Measurements from ENCODE around the gene KCTD13.
"Not testable (repeated sequence)": the region's sequence is repeated elsewhere in the genome, so short reads cannot be mapped to it uniquely, and the experiment has no call there.

KCTD13 gene, protein sequence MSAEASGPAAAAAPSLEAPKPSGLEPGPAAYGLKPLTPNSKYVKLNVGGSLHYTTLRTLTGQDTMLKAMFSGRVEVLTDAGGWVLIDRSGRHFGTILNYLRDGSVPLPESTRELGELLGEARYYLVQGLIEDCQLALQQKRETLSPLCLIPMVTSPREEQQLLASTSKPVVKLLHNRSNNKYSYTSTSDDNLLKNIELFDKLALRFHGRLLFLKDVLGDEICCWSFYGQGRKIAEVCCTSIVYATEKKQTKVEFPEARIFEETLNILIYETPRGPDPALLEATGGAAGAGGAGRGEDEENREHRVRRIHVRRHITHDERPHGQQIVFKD

DNA sequence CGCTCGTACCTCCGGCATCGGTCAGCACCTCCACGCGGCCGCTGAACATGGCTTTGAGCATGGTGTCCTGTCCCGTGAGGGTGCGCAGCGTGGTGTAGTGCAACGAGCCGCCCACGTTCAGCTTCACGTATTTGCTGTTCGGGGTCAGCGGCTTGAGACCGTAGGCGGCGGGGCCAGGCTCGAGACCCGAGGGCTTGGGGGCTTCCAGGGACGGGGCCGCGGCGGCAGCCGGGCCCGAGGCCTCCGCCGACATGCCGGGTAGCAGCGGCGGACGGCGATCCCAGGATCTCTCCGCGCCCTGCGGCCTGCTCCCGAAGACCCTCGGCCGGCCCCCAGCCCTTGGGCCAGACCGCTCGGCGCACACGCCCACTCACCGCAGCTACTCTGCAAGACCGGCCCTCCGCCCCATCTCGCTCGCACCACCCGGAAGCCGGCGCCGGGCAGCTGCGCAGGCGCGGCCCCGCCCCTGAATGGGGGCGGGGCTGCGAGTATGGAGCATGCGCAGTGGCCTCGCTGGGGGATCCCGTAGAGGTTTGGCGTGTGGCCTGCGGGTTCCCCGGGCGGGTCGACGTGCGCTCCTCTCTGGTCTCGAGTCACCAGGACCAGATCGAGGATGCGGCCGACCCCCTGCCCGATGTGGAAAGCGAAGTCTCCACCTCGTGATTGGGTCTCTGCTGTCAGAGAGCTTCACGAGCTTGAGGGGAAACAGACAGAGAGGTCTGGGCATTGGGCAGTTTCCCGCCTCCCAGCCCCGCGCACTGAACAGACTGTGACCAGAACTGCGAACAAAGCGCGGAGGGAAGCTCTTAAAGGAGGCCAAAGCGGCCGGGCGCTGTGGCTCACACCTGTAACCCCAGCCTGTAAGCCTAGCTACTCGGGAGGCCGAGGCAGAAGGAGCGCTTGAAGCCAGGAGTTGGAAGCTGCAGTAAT lies at the start of gene KCTD13:
TSS of gene KCTD13 (minus strand) at position 446 of the 930 bp plus-strand sequence. CDS start at position 253, 193 bp downstream.
- peak; percentile 88 for DNase-seq (ENCODE audit: low spot score)

DNA sequence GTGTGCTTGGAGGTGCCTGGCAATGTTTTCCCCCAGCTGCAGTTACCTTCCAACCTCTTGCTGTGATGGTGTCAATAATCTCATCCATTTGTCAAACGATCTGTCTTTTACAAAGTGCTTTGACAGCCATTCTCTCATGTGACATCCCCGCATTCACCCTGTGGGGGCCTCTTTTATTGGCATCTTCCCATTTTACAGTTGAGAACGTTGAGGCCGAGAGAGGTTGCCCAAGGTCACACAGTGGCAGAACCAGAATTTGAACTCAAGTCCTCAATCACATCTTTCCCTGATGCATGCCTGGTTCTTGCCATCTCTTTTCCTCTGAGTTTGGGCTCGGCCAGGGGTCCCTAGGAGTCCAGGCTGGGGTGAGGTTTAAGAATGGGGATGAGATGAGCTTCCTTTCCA lies 49.1 kb upstream of the KCTD13 start:
- DNase-seq (ENCODE audit: low spot score), result no peak

DNA sequence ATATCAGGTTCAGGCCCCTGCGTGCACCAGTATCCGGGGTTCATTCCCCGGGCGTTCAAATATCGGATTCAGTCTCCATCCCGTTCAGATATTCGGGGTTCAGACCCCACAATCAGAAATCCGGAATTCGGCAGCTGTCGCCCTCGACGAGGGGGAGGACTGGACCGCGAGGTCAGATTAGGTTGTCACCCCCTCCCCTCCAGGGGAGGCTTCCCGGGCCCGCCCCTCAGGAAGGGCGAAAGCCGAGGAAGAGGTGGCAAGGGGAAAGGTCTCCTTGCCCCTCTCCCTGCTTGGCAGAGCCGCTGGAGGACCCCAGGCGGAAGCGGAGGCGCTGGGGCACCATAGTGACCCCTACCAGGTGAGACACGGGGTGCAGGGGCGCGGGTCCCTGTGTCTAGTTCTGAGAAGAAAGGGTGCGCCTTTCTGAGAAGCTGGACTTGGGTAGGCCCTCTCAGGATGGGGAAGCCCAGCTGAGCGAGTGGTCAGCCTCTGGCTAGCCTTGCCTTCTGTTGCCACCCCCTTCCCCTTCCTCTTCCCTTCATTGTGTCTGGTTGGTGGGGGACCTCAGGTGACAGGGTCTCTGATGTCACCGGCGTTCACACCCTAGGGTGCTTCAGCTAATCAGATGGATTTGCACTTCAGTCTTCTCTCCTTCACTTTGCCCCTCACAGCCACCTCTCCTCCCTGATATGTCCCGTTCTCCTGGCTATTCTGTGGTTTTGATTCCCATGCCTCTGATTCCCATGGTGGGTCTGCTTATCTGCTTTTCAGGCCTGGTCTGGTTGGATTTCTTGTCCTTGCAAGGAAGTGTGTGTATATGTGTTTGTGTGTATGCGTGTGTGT lies 48.5 kb upstream of the KCTD13 start:
- no peak for DNase-seq (ENCODE audit: low spot score)

DNA sequence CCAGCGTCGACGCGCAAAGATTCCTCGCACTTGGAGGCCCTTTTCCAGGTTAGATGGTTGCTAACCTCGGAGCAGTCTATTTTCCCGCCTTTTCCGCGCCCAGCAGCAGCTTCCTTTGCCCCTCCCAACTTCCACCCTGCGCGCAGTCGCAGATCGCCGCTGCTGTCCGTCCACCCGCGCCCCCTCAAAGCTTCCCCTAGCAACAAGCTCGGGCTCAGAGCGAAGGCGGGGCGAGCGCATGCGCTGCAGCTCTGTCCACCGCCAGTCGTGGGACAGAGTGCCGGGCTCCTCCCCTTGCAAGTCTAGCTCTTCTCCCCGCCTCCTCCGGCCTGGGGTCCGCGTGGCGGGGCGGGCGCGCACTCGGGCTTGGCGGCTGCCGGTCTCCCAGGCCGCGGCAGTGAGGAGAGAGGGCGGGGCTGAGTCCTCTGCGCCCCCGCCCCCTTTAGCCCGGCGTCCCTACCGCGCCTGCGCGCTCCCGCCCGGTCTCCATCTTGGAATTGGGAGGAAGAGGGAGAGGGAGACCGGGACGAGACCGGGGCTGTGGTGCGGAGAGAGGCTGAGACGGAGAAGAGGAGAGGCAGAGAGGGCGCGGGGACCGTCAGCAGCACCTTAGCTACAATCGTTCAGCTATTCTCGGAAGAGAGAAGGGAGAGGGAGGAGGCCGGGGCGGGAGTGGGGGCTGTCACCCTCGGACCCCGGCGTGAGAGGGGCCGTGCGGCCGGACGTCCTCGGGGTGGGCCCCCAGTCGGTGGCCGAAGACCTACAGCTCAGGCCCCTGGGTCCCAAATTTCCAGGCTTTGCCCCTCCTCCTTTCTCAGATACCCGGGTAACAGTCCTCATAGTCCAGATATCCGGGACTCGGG lies 47.6 kb upstream of the KCTD13 start, which contains the start of gene TAOK2:
TSS of gene TAOK2 (plus strand) at position 485 of the 863 bp plus-strand sequence. CDS start 3,905 bp downstream, outside the sequence.
- peak; percentile 90 for DNase-seq (ENCODE audit: low spot score)

DNA sequence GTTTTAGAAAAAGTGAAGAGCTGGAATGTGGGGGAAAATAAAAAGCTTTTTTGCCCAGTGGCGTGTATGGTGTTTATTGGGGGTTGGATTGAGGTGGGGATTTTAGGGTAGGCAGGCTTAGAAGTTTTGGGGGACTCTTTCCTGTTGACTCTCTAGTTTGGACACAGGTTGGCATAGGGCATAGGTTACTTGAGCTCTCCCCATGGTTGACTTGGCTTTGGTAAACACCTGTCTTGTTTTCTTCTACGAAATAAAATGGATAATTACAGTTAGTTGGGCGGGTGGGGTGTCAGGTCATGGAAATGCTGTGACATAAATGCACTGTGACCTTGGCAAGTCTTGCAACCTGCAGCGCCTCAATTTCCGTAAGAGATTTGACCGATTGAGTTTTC lies 47.0 kb upstream of the KCTD13 start:
- DNase-seq (ENCODE audit: low spot score), result no peak

DNA sequence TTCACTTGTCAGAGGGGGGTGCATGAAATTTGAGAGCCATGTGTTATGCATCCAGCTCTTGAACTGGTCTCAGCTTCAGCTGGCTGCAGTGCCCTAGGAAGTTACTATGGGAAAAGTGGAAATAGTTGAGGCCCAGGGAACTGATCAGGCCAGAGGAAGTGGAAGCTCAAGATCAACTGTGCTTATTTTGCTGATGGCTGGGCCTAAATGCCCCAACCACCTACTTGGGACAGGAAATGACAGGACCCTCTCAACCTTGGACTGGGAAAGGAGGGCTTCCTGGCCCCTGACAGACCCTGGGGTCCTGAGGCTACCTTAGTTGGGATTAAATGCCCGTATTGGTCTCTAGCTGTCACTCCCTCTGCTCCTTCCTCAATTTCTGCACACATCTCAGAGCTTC lies 46.5 kb upstream of the KCTD13 start:
- DNase-seq (ENCODE audit: low spot score), result no peak

DNA sequence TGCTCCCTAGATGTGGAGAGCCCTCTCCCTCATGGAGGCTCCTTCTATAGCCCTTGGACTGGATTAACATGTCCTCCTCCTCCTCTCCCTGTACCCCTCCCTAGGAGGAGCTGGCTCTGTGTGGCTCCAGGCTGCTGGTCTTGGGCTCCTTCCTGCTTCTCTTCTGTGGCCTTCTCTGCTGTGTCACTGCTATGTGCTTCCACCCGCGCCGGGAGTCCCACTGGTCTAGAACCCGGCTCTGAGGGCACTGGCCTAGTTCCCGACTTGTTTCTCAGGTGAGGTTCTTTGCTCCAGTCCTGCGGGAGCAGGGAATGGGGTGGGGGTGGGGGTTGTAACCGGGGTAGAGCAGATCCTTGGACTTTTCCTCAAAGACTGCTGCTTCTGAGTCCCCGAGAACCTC lies 45.3 kb upstream of the KCTD13 start:
- DNase-seq (ENCODE audit: low spot score), result no peak

DNA sequence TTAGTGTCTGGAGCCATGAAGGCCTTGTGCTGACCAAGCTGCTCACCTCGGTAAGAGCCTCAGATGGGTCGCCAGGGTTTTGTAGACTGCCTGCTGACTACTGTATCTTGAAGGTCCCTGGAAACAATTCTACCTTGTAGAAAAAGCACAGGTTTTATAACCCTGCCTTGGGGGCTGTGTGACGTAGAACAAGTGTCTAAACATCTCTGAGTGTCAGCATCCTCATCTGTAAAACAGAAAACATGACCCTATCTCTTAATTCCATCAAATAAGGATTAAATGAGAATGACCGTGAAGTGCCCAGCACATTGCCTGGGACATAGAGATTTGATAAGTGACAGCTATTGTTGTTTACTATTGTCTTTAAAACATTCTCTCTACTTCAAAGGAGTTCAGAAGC lies 42.2 kb upstream of the KCTD13 start:
- DNase-seq (ENCODE audit: low spot score), result no peak

DNA sequence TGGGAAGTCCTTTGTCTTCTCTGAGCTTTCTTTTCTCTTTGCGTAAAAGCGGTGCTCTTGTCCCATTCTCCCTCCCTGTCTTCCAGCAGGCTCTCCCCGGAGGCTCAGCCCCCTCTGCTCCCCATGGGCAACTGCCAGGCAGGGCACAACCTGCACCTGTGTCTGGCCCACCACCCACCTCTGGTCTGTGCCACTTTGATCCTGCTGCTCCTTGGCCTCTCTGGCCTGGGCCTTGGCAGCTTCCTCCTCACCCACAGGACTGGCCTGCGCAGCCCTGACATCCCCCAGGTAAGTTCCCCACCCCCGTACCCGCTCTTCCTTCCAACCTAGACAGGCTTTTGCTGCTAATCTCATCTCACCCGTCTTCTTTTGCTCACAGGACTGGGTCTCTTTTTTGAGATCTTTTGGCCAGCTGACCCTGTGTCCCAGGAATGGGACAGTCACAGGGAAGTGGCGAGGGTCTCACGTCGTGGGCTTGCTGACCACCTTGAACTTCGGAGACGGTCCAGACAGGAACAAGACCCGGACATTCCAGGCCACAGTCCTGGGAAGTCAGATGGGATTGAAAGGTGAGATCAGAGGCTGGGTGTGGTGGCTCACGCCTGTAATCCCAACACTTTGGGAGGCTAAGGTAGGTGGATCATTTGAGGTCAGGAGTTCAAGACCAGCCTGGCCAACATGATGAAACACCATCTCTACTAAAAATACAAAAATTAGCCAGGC lies 37.2 kb upstream of the KCTD13 start:
- DNase-seq (ENCODE audit: low spot score), result no peak

DNA sequence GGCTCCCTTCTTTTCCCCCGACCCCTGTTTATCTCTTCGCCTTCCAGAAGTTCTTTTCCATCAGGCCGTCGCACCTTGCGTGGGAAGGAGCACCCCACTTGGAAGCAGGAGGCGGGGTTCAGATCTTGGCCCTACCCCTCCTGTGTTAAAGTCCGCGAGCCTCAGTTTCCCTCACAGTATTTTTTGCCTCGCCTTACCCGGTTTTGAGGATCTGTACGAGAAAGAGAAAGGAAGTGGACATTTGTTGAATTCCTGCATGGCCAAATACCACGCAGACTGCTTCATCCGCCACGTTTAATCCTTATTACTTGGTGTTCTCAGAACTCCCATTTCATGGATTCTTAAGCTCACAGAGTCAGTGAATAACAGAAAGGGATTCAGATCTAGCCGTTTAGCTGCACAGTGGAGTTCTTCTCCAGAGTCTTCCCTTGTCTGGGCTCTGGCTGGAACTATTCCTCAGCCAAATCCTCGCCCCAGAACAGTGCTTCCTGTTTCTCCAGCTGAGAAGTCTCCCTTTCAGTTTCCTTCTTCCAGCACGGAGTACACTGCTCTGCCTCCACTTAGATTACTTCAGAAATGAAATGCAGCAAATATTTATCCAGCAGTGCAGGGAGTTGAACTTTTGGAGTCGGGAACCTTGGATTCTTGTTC lies 36.4 kb upstream of the KCTD13 start:
- no peak for DNase-seq (ENCODE audit: low spot score)

DNA sequence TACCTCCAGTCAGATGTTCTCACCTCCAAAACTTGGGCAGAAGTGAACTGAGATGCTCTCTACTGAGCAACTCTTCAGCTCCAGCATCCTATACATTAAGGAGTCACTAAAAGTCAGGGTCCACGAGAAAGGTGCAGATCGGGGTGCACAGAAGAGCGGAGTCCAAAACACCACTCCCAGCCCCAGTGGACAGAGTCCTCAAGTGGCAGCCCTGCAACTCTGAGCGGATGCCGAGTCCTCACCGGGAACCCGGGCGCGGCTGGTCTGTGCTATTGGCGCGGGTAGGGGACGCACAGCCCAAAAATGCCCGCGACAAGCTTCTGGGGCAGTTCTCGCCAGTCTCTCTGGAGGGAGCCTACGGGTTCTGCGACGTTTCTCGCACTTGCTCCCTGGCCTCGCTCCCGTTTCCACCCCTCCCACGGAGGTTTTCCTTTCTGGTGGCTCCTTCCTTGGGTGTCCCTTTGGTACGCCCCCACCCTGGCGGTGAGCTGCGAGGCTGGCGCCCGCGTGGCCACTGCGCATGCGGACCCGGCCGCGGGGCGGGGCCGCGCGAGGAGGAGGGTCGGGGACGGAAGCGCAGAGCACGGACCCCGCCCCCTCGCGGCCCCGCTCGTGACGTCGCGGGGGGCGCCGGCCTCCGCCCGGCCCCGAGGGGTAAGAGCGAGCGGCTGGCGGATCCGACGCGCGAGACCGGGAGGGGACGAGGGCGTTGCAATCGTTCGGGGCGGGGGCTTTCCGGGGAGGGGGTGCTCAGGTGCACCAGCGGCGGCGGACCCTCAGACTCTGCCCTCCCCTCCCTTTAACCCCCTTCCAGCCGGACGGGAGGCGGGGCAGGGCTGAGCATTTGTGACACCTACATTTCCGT lies 35.7 kb upstream of the KCTD13 start, which contains the start of gene TMEM219:
TSS of gene TMEM219 (plus strand) at position 601 of the 865 bp plus-strand sequence. CDS start 1,065 bp downstream, outside the sequence.
- DNase-seq (ENCODE audit: low spot score), result peak; percentile 75

DNA sequence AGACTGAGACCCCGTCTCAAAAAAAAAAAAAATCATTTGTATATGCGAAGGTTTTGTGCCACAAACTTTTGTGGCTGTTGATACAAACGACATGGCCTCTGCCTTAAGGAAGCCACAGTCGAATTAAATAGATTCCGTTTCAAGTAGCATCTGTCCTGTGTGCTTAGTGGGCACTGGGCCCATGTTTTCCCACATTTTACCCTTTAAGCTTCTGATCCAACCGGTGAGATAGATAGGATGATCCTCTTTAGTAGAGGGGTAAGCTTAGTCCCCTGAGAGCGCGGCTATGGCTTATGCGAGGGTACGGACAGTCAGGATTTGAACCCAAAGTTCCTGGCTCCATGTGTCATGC lies 35.1 kb upstream of the KCTD13 start:
- no peak for DNase-seq (ENCODE audit: low spot score)

DNA sequence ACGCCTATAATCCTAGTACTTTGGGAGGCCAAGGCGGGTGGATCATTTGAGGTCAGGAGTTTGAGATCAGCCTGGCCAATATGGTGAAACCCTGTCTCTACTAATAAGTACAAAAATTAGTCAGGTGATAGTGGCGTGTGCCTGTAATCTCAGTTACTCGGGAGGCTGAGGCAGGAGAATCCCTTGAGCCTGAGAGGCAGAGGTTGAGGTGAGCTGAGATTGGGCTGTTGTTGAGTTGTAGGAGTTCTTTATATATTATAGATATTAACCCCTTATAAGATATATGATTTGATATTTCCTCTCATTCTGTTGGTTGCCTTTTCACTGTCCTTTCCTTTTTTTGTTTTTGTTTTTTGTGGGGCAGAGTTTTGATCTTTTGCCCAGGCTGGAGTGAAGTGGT lies 33.8 kb upstream of the KCTD13 start:
- not testable (repeated sequence) for DNase-seq (ENCODE audit: low spot score)

DNA sequence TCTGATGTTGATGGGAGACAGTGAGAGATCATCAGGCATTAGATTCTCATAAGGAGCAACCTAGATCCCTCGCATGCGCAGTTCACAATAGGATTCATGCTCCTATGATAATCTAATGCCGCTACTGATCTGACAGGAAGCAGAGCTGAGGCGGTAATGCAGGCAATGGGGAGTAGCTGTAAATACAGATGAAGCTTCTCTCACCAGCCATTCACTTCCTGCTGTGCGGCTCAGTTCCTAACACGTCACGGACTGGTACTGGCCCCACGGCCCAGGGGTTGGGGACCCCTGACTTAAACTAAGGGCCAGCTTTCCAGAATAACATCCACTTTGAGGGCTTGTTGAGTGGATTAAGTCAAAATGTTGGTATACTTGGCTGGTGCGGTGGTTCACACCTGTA lies 33.3 kb upstream of the KCTD13 start:
- no peak for DNase-seq (ENCODE audit: low spot score)

DNA sequence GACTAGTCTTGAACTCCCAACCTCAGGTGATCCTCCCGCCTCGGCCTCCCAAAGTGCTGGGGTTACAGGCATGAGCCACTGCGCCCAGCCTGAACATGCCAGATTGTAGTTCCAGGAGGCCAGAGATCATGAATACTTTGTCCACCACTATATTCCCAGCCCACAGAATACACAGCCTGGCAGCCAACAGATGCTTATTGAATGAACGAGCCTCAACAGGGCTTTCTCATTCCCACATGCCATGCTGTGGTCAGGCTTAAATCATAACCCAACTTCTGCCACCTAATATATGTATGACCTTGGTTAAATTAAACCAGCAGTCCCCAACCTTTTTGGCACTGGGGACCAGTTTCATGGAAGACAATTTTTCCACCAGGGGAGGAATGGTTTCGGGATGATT lies 32.7 kb upstream of the KCTD13 start:
- DNase-seq (ENCODE audit: low spot score), result no peak

DNA sequence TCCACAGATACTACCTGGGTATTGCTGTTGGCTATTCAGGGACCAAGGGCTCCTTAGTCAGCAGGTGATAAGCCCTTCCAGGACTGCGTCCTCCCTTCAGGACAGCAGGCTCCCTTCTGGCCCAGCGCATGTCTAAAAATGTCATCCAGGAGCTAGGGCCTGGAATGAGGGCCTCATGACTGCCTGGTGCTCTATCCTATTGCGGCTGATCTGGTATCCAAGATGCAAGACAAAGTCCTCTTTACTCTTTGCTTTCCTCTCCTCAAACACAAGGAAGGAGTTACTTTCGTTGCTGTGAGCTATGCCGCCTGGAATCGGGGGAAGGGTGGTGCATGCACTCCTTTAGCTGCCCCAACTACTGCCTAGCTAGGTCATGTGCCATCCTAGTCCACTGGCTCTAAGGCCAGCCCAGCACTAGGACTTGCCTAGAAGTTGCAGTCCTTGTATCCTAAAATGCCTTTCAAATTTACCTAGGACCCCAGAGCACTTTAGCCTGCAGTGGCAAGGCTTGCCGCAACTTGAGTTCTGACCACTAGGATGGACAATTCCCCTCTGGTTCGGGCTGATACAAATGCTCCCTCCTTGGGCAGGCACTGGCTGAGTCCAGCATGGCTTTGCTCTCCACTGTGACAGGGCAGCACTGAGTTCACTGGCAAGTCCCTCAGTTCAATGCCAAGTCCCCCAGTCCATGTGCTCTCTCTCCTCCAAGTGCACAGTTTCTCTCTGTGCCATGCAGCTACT lies 25.8 kb upstream of the KCTD13 start:
- no peak for DNase-seq (ENCODE audit: low spot score)

DNA sequence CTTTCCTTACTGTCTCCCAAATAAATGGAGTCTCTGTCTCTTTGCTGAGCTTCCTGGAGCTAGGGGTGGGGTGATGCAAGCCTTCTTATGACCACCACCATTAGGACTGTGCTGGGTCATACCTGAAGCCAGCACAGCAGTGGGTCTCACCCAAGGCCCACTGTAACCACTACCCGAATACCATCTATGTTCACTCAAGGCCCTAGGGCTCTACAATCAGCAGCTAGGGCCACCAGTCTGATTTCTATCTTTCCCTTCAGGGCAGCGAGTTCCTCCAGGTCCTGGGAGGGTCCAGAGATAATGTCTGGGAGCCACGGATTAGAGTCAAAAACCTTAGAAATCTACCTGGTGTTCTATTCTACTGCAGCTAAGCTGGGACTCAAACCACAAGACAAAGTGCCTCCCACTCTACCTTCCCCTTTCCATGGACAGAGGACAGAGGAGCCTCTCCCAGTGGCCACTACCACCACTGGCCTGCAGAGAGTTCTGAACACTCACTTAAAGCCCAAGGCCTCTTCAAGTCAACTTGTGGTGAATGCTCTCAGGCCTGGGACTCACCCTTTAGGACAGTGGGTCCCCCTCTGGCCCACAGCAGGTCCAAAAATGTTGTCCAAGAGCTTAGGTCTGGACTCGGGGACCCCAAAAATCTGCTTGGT lies 24.9 kb upstream of the KCTD13 start:
- DNase-seq (ENCODE audit: low spot score), result no peak

DNA sequence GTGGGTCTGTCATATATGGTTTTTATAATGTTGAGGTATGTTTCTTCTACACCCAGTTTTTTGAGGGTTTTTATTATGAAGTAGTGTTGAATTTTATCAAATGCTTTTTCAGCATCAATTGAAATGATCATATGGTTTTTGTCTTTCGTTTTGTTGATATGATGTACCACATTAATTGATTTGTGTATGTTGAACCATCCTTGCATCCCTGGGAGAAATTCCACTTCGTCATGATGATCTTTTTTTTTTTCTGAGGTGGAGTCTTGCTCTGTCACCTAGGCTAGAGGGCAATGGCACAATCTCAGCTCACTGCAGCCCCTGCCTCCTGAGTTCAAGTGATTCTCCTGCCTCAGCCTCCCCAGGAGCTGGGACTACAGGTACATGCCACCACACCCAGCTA lies 21.9 kb upstream of the KCTD13 start:
- DNase-seq (ENCODE audit: low spot score), result no peak
